Measurements from ENCODE around the gene GLI3.

GLI3 gene

DNA sequence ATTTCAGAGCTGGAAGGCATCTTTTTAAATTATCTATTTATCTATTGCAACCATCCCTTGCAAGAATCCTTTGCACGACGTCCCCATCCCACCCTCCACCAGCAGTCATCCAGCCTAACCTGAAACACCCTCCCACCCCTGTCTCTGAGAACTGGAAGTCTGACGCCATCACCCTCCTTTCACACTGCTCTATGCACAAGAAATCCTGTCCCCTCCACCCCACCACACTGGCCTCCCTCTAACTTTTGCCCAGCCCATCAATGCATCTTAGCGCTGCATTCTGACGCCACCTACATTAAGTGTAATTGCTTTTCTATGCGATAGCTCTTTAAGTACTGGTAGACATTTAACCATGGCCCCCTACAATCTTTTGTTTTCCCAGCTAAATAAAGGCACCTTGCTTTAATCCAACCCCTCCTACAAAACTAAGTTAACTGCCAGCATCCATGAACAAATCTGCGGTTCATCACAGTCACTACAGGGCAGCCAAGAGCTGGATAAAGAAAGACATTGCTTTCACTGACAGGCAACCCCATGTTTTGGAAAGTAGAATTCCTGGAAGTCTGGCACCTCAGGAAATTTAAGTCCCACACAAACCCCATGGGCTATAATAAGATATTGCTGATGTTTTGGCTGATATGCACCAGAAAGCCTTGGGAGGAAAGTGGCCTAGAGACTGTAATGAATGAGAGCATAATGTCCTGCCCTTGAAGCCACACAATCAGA lies 128.0 kb downstream of the GLI3 start:
- no peaks in the 10 kb centered on the region for H3K9me3 ChIP-seq (replicated peaks; ENCODE audit: low read length)
- H3K9ac ChIP-seq (ENCODE audit: low read depth, low read length): no peak overlapping the region
- no peaks in the 10 kb centered on the region for H3K36me3 ChIP-seq (ENCODE audit: insufficient read depth, low read length)
- peaks cover 15% of the 10 kb centered on the region for H3K4me1 ChIP-seq (ENCODE audit: control insufficient read depth, insufficient read depth, low read length)
- no peaks in the 10 kb centered on the region for H3K27me3 ChIP-seq (ENCODE audit: control insufficient read depth, insufficient read depth, low read length)
- H3K4me3 ChIP-seq (ENCODE audit: low read length): no peak overlapping the region
- no peak overlapping the region for H3K4me2 ChIP-seq (ENCODE audit: low read length)

DNA sequence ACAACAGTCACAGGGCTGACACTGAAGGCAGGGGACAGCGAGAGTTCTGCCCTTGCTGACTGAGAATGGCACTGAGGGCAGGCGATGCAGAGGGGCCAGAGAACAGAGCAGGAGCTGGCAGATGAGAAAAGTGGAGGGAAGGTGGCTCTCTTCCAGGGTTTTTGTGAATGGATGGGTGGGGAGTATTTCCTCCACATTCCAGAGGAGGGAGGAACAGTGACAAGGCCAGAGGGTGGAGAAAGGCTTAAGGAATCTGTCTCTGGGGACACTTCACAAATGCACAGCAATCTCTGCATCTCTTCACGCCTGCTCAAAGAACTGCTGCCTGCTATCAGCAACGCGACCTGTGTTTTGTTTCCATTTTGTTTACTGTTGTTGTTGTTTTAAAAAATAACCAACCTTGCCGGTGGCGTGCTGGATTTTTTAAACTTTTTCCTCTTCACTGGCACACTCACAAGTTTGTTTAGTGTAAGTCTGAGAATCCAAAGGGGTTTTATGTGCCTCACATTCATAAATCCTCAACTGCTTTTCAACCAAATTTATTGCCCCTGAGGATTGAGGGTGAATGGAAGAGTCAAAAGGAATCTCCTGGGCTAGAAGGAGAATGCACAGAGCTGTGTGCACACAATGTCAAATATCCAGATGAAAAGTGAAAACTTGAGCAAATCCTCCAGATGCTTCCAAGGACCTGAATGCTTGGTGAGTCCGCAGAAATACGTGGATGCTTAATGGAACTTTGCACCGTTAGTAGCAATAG lies 129.3 kb downstream of the GLI3 start:
- H3K9ac ChIP-seq (ENCODE audit: low read depth, low read length): no peak overlapping the region
- no peaks in the 10 kb centered on the region for H3K9me3 ChIP-seq (replicated peaks; ENCODE audit: low read length)
- peaks cover 15% of the 10 kb centered on the region for H3K4me1 ChIP-seq (ENCODE audit: control insufficient read depth, insufficient read depth, low read length)
- no peaks in the 10 kb centered on the region for H3K27me3 ChIP-seq (ENCODE audit: control insufficient read depth, insufficient read depth, low read length)
- H3K36me3 ChIP-seq (ENCODE audit: insufficient read depth, low read length): no peaks in the 10 kb centered on the region
- no peak overlapping the region for H3K4me3 ChIP-seq (ENCODE audit: low read length)
- H3K4me2 ChIP-seq (ENCODE audit: low read length): peak overlapping the region; percentile 43

DNA sequence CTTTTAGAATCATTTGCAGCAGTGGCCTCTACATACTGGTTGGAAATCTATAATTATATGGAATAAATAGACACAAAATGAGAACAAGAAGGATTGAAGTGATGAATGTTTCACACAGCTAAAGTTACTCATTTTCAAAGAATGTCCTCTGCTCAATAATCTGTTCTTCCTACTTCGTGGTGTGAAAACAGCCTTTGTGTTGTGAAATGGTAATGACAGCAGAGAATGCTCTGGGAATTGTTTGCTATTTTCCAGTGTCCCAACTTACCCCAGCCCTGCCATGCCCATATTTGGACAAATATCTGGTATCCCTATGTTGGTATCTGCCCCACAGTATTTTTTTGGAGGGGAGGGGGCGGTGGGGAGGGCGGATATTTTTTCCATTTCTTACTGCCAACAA lies 130.4 kb downstream of the GLI3 start:
- H3K4me1 ChIP-seq (ENCODE audit: control insufficient read depth, insufficient read depth, low read length): peaks cover 15% of the 10 kb centered on the region
- H3K9me3 ChIP-seq (replicated peaks; ENCODE audit: low read length): no peaks in the 10 kb centered on the region
- H3K4me2 ChIP-seq (ENCODE audit: low read length): no peak overlapping the region

DNA sequence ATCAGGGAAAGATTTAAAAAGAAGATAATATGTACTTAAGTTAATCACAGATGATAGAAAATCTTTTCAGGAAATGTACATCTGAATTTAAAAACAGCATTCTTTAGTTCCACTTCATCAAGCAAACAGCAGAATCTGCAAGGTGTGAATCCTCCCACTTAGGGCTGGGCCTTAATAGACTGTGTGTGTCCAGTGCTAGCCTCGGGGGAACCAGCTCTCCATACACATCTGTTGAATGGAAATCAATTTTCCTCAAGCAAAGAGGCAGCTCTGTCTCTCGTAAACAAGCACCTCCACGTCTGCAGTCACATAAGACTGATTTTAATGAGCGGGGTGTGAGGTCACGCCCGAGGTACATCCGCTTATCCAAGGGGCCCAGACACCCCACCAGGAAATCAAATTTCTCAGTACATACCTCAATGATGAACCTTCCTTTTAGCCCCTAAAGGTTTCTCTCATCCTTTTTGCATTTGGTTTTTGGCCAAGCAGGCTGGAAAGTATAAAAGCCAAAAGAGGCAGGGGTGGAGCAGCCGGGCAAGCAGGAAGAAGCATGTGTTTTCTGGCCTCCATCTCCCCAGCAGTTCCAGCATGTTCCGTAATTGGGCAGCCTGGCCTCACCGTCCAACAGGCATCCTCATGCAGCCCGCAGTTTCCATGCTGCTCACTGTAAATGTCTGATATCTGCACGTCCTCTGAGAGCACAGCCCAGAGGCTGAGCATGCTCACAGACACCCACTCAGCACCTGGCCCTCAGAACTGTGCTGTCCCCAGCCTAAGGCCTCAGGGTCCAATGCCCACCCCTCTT lies 131.3 kb downstream of the GLI3 start:
- Histone ChIP-seq H3K9me3 (replicated peaks; ENCODE audit: low read length) (no peaks in the 10 kb centered on the region), H3K27me3 (ENCODE audit: control insufficient read depth, insufficient read depth, low read length) (no peaks in the 10 kb centered on the region), H3K4me2 (ENCODE audit: low read length) (no peak overlapping the region), H3K9ac (ENCODE audit: low read depth, low read length) (no peak overlapping the region), H3K4me3 (ENCODE audit: low read length) (no peak overlapping the region), H3K36me3 (ENCODE audit: insufficient read depth, low read length) (no peaks in the 10 kb centered on the region), H3K4me1 (ENCODE audit: control insufficient read depth, insufficient read depth, low read length) (peaks cover 15% of the 10 kb centered on the region)

More for the DNA sequence above, 130.4 kb downstream of the GLI3 start:
- Histone ChIP-seq H3K9ac (ENCODE audit: low read depth, low read length) (no peak overlapping the region), H3K36me3 (ENCODE audit: insufficient read depth, low read length) (no peaks in the 10 kb centered on the region), H3K4me3 (ENCODE audit: low read length) (no peak overlapping the region), H3K27me3 (ENCODE audit: control insufficient read depth, insufficient read depth, low read length) (no peaks in the 10 kb centered on the region)

DNA sequence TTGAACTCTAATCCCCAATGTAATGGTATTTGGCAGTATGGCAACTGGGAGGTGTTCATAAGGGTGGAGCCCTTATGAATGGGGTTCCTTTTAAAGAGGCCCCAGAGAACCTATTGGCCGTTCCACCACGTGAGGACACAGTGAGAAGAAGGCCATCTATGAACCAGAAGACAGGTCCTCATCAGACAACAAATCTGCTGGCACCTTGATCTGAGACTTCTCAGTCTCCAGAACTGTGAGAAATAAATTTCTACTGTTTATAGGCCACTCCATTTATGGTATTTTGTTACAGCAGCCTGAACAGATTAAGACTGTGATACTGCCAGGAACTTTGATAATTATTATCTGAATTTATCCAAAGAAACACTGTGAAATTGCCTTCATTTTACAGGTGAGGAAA lies 132.3 kb downstream of the GLI3 start:
- Histone ChIP-seq H3K36me3 (ENCODE audit: insufficient read depth, low read length) (no peaks in the 10 kb centered on the region), H3K4me2 (ENCODE audit: low read length) (no peak overlapping the region), H3K4me1 (ENCODE audit: control insufficient read depth, insufficient read depth, low read length) (peaks cover 15% of the 10 kb centered on the region), H3K27me3 (ENCODE audit: control insufficient read depth, insufficient read depth, low read length) (no peaks in the 10 kb centered on the region), H3K9ac (ENCODE audit: low read depth, low read length) (no peak overlapping the region), H3K9me3 (replicated peaks; ENCODE audit: low read length) (no peaks in the 10 kb centered on the region), H3K4me3 (ENCODE audit: low read length) (no peak overlapping the region)

DNA sequence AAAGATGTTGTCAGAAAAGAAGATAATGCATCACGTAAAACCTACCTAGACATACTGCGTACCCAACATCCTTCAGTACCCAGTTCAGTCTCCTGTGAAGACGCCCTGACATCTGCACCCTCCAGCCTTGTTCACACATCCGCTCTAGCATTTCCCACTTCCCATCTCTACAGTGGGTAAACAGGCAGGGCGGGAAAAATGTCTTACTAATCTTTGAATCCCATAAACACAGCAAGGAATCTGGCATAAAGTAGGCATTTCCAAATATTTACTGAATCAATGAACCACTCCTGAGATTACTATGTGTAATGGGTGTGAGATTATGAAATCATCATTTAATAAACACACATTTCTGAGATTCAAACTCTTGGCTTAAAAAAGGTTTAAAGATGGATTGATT lies 132.8 kb downstream of the GLI3 start:
- Histone ChIP-seq H3K27me3 (ENCODE audit: control insufficient read depth, insufficient read depth, low read length) (no peaks in the 10 kb centered on the region), H3K9ac (ENCODE audit: low read depth, low read length) (no peak overlapping the region), H3K36me3 (ENCODE audit: insufficient read depth, low read length) (no peaks in the 10 kb centered on the region), H3K4me1 (ENCODE audit: control insufficient read depth, insufficient read depth, low read length) (peaks cover 15% of the 10 kb centered on the region), H3K9me3 (replicated peaks; ENCODE audit: low read length) (no peaks in the 10 kb centered on the region), H3K4me2 (ENCODE audit: low read length) (no peak overlapping the region), H3K4me3 (ENCODE audit: low read length) (no peak overlapping the region)

DNA sequence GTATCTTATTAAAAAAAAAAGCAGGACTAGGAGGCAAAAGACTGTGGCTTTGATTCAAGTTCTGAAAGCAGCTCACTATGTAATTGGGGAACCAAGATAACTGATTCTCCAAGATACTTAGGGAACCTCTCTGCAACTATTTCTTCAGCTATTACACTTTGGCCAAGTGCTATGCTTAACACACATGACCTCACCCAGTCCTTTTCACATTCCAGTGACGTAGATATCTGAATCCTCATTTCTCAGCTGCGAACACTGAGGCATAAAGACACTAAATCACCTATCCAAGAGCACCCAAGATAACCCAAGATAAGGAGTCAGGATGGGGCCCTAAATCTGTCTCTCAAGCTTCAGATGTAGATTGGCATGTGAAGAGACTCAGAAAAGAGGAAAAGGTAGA lies 133.6 kb downstream of the GLI3 start:
- no peak overlapping the region for H3K4me2 ChIP-seq (ENCODE audit: low read length)
- H3K4me1 ChIP-seq (ENCODE audit: control insufficient read depth, insufficient read depth, low read length): peaks cover 15% of the 10 kb centered on the region
- H3K27me3 ChIP-seq (ENCODE audit: control insufficient read depth, insufficient read depth, low read length): no peaks in the 10 kb centered on the region
- H3K9ac ChIP-seq (ENCODE audit: low read depth, low read length): no peak overlapping the region
- no peak overlapping the region for H3K4me3 ChIP-seq (ENCODE audit: low read length)
- H3K36me3 ChIP-seq (ENCODE audit: insufficient read depth, low read length): no peaks in the 10 kb centered on the region
- H3K9me3 ChIP-seq (replicated peaks; ENCODE audit: low read length): no peaks in the 10 kb centered on the region

DNA sequence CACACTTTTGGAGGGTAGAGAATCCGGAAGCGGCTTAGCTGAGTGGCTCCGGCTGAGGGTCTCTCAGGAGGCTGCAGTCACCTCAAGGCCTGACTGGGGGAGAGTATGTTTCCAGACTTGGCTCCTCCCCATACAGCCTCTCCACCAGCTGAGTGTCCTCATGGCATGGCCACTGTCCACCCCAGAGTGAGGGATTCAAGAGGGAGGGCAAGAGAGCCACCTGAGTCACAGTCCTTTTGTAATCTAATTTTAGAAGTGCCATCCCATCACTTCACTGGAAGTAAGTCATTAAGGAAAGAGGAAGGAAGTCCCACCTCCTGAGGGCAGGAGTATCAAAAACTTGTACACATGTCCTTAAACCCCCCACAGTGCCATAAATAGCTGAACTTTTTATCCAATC lies 134.0 kb downstream of the GLI3 start:
- Histone ChIP-seq H3K27me3 (ENCODE audit: control insufficient read depth, insufficient read depth, low read length) (no peaks in the 10 kb centered on the region), H3K4me1 (ENCODE audit: control insufficient read depth, insufficient read depth, low read length) (peaks cover 17% of the 10 kb centered on the region), H3K9me3 (replicated peaks; ENCODE audit: low read length) (no peaks in the 10 kb centered on the region), H3K4me2 (ENCODE audit: low read length) (no peak overlapping the region), H3K36me3 (ENCODE audit: insufficient read depth, low read length) (no peaks in the 10 kb centered on the region), H3K4me3 (ENCODE audit: low read length) (no peak overlapping the region), H3K9ac (ENCODE audit: low read depth, low read length) (no peak overlapping the region)

DNA sequence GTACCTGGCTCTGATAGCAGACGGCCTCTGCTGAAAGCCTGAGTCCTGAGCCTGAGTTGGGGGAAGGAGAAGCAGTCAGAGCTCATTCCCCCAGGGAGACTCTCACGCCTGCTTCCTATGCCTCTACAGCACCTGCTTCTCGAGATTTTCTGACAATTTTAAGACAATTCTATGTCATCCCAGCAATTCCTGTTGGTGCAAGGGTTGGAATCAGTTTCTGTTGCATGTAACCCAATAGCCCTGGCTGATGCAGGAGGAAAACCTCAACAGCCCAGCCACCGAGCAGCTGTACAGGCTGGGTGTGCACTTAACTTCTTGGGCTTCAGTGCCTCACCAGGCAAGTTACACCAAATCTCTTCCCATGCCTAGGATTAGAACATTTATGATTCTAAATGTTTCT lies 134.7 kb downstream of the GLI3 start:
- Histone ChIP-seq H3K9ac (ENCODE audit: low read depth, low read length) (no peak overlapping the region), H3K9me3 (replicated peaks; ENCODE audit: low read length) (no peaks in the 10 kb centered on the region), H3K4me2 (ENCODE audit: low read length) (no peak overlapping the region), H3K27me3 (ENCODE audit: control insufficient read depth, insufficient read depth, low read length) (no peaks in the 10 kb centered on the region), H3K4me3 (ENCODE audit: low read length) (no peak overlapping the region), H3K36me3 (ENCODE audit: insufficient read depth, low read length) (no peaks in the 10 kb centered on the region), H3K4me1 (ENCODE audit: control insufficient read depth, insufficient read depth, low read length) (peaks cover 17% of the 10 kb centered on the region)

DNA sequence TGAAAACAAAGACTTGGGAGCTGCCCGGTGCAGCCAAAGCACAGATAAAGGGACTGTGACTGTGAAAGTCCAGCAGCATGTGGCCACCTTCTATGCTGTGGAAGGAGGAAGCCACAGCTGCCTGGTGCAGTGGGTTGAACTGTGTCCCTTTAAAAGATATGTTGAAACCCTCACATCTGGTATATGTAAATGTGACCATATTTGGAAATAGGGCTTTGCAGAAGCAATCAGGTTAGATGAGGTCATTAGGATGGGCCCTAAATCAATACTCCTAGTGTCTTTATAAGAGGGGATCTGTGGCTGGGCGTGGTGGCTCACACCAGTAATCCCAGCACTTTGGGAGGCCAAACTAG lies 136.9 kb downstream of the GLI3 start:
- Histone ChIP-seq H3K9me3 (replicated peaks; ENCODE audit: low read length) (no peaks in the 10 kb centered on the region), H3K27me3 (ENCODE audit: control insufficient read depth, insufficient read depth, low read length) (no peaks in the 10 kb centered on the region), H3K4me1 (ENCODE audit: control insufficient read depth, insufficient read depth, low read length) (peaks cover 24% of the 10 kb centered on the region), H3K9ac (ENCODE audit: low read depth, low read length) (no peak overlapping the region), H3K36me3 (ENCODE audit: insufficient read depth, low read length) (no peaks in the 10 kb centered on the region), H3K4me3 (ENCODE audit: low read length) (no peak overlapping the region), H3K4me2 (ENCODE audit: low read length) (no peak overlapping the region)

DNA sequence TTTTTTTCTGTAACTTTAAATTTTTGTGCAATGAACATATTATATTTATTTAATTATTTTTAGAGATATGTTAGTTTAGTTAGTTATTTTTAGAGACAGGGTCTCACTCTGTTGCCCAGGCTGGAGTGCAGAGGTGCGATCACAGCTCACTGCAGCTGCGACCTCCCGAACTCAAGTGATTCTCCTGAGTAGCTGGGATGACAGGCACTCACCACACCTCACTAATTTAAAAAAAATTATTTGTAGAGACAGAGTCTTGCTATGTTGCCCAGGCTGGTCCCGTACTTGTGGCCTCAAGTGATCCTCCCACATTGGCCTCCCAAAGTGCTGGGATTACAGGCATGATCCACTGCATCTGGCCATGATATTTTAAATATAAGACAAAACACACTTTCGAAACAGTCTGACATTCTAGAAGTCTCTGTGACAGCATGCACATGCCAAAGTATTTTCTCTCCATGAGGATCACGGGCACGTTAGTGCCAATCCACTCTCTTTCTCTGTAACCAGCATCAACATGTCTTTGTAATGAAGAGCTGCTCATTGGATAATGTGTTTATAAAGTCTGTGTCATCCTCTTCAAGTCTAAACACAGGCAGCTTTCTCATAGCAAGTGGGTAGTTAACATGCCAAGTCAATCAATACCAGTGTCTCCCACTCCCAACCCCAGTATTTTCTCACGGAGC lies 137.4 kb downstream of the GLI3 start:
- peaks cover 24% of the 10 kb centered on the region for H3K4me1 ChIP-seq (ENCODE audit: control insufficient read depth, insufficient read depth, low read length)
- H3K27me3 ChIP-seq (ENCODE audit: control insufficient read depth, insufficient read depth, low read length): no peaks in the 10 kb centered on the region
- H3K9me3 ChIP-seq (replicated peaks; ENCODE audit: low read length): no peaks in the 10 kb centered on the region
- H3K9ac ChIP-seq (ENCODE audit: low read depth, low read length): no peak overlapping the region
- H3K36me3 ChIP-seq (ENCODE audit: insufficient read depth, low read length): no peaks in the 10 kb centered on the region
- no peak overlapping the region for H3K4me3 ChIP-seq (ENCODE audit: low read length)
- H3K4me2 ChIP-seq (ENCODE audit: low read length): no peak overlapping the region
